GM23338 (cell line): ENCODE results near the gene ZNF653.

Experiments used
- CREB1 ChIP-seq: fragments of 250-450 bp; sonication (Bioruptor Pico); IDR thresholded peaks from 2 replicates; pipeline ENCODE4 v1.5.0; 2020; ENCODE audit warnings: low read depth, mild to moderate bottlenecking, moderate library complexity
- POLR2AphosphoS5 ChIP-seq: IDR thresholded peaks from 2 replicates; pipeline ENCODE4 v1.6.1; 2016; ENCODE audit warnings: antibody characterized with exemption, low read depth
- TF ChIP-seq, protein P1 (sequence below), 2 experiments: fragments of 200-600 bp in 1 of 2; sonication (generic) in 1 of 2; conservative IDR thresholded peaks; 2 replicates each; pipeline versions ENCODE4 v1.5.1 to v1.6.1; 2016 to 2017; ENCODE audit warnings: antibody characterized with exemption in 2 of 2, low read depth in 2 of 2, mild to moderate bottlenecking in 2 of 2, moderate library complexity in 1 of 2
- TF ChIP-seq, protein P2 (sequence below): IDR thresholded peaks from one replicate; pipeline ENCODE4 v1.6.1; 2018; ENCODE audit warnings: antibody characterized with exemption; ENCODE audit not compliant: unreplicated experiment

DNA sequence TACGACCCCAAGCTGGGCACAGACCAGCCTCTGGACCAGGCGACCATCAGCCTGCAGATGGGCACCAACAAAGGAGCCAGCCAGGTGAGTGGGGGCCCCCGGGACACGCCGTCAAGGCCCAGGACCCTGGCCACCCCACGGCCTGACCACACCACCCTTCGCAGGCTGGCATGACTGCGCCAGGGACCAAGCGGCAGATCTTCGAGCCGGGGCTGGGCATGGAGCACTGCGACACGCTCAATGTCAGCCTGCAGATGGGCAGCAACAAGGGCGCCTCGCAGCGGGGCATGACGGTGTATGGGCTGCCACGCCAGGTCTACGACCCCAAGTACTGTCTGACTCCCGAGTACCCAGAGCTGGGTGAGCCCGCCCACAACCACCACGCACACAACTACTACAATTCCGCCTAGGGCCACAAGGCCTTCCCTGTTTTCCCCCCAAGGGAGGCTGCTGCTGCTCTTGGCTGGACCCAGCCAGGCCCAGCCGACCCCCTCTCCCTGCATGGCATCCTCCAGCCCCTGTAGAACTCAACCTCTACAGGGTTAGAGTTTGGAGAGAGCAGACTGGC lies 43.8 kb upstream of the ZNF653 start:
- TF ChIP-seq, protein P1, sequence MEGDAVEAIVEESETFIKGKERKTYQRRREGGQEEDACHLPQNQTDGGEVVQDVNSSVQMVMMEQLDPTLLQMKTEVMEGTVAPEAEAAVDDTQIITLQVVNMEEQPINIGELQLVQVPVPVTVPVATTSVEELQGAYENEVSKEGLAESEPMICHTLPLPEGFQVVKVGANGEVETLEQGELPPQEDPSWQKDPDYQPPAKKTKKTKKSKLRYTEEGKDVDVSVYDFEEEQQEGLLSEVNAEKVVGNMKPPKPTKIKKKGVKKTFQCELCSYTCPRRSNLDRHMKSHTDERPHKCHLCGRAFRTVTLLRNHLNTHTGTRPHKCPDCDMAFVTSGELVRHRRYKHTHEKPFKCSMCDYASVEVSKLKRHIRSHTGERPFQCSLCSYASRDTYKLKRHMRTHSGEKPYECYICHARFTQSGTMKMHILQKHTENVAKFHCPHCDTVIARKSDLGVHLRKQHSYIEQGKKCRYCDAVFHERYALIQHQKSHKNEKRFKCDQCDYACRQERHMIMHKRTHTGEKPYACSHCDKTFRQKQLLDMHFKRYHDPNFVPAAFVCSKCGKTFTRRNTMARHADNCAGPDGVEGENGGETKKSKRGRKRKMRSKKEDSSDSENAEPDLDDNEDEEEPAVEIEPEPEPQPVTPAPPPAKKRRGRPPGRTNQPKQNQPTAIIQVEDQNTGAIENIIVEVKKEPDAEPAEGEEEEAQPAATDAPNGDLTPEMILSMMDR (conservative IDR thresholded peaks at IDR 0.05; ENCODE audit: low read depth in 2 of 2), result no peak
- TF ChIP-seq CREB1, result no peak
- no peak for TF ChIP-seq POLR2AphosphoS5
- TF ChIP-seq, protein P2, sequence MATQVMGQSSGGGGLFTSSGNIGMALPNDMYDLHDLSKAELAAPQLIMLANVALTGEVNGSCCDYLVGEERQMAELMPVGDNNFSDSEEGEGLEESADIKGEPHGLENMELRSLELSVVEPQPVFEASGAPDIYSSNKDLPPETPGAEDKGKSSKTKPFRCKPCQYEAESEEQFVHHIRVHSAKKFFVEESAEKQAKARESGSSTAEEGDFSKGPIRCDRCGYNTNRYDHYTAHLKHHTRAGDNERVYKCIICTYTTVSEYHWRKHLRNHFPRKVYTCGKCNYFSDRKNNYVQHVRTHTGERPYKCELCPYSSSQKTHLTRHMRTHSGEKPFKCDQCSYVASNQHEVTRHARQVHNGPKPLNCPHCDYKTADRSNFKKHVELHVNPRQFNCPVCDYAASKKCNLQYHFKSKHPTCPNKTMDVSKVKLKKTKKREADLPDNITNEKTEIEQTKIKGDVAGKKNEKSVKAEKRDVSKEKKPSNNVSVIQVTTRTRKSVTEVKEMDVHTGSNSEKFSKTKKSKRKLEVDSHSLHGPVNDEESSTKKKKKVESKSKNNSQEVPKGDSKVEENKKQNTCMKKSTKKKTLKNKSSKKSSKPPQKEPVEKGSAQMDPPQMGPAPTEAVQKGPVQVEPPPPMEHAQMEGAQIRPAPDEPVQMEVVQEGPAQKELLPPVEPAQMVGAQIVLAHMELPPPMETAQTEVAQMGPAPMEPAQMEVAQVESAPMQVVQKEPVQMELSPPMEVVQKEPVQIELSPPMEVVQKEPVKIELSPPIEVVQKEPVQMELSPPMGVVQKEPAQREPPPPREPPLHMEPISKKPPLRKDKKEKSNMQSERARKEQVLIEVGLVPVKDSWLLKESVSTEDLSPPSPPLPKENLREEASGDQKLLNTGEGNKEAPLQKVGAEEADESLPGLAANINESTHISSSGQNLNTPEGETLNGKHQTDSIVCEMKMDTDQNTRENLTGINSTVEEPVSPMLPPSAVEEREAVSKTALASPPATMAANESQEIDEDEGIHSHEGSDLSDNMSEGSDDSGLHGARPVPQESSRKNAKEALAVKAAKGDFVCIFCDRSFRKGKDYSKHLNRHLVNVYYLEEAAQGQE, result no peak
